ENCODE measurements around the gene FAHD2A.

DNA sequence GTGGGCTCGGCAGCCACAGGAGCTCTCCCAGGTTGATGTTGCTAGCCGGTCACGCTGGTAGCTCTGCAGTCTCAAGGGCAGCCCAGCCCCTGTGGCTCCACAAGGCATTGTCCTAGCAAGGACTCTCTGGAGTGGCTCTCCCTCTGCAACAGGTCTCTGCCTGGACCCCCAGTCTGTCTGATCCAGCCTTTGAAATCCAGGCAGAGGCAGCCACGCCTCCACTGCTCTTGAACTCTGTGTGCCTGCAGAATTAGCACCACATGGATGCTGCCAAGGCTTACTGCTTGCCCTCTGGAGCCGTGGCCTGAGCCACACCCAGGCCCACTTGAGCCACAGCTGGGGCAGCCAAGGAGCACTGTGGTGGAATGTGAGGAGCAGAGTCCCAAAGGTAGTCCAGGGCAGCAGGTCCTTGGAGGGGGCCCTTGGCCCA is 43.0 kb upstream of the FAHD2A start:
- no peak for TF ChIP-seq CTCF (IDR thresholded peaks at IDR 0.05; ENCODE audit: low read length)
- no peak for TF ChIP-seq EZH2 (IDR thresholded peaks at IDR 0.05; ENCODE audit: borderline replicate concordance, low read length)
